NCI-H510A (cell line): Measurements from ENCODE around the gene GRIN2C.
A peak's percentile ranks its signal among the peaks of the same experiment; 100 is the strongest.

Experiments used
- DNase-seq: peaks from one replicate; lab custom pipeline; 2025; lab: John Stamatoyannopoulos, UW

Gene GRIN2C

GRCh38 chr17:74821655-74822334, 37.9 kb downstream of the GRIN2C start:
- DNase-seq = no peak

- no peak for DNase-seq
These were observed 39.8 kb downstream of the GRIN2C start for GRCh38 chr17:74819801-74820436.

- no peak for DNase-seq
These were observed 41.3 kb downstream of the GRIN2C start for GRCh38 chr17:74818291-74818938.

GRCh38 chr17:74816905-74817620, 42.6 kb downstream of the GRIN2C start:
- no peak for DNase-seq

GRCh38 chr17:74815550-74816370, 43.9 kb downstream of the GRIN2C start:
- no peak for DNase-seq

GRCh38 chr17:74815067-74815466, 44.6 kb downstream of the GRIN2C start:
- DNase-seq = no peak

- no peak for DNase-seq
These were observed 45.2 kb downstream of the GRIN2C start for GRCh38 chr17:74814453-74814852.

GRCh38 chr17:74812109-74813009, 47.3 kb downstream of the GRIN2C start:
- DNase-seq = no peak

- DNase-seq = no peak
These were observed 48.8 kb downstream of the GRIN2C start for GRCh38 chr17:74810699-74811485.

GRCh38 chr17:74808714-74809430, 50.8 kb downstream of the GRIN2C start:
- no peak for DNase-seq

- DNase-seq = peak; percentile 76
These were observed 51.8 kb downstream of the GRIN2C start for GRCh38 chr17:74807925-74808324.

GRCh38 chr17:74807441-74807840, 52.2 kb downstream of the GRIN2C start:
- DNase-seq = no peak

- DNase-seq = no peak
These were observed 53.4 kb downstream of the GRIN2C start for GRCh38 chr17:74806334-74806733.

GRCh38 chr17:74805591-74805991, 54.1 kb downstream of the GRIN2C start:
- no peak for DNase-seq

GRCh38 chr17:74804683-74805082, 55.0 kb downstream of the GRIN2C start:
- DNase-seq = no peak

GRCh38 chr17:74803971-74804370, 55.7 kb downstream of the GRIN2C start:
- DNase-seq = no peak

GRCh38 chr17:74803388-74803930, 56.2 kb downstream of the GRIN2C start:
- no peak for DNase-seq

GRCh38 chr17:74801896-74802295, 57.8 kb downstream of the GRIN2C start:
- DNase-seq = no peak

GRCh38 chr17:74800531-74800930, 59.2 kb downstream of the GRIN2C start:
- no peak for DNase-seq
